Gastrocnemius medialis (tissue), 4 donors: ENCODE results near the gene SDK2. TPM values are rescaled to one million over a fixed set of nuclear protein-coding genes. Genes with fewer than 3 reads are reported as not detected.

Experiments used
- ATAC-seq, 2 donors: fragments of 150-250 bp; one replicate each; pipeline ENCODE4 v1.9.1; 2016
- DNase-seq, 2 donors: peaks; one replicate each; pipeline ENCODE4 v3.0.0-alpha.2; 2019
- H3K27ac ChIP-seq, 4 donors: fragments of 200-600 bp; sonication (generic); 1 replicate in 1 of 4; 2 replicates in 3 of 4; pipeline ENCODE4 v1.5.1; 2016 to 2018; ENCODE audit warnings: mild to moderate bottlenecking in 2 of 4, moderate library complexity in 1 of 4
- H3K27me3 ChIP-seq, 3 donors: fragments of 200-600 bp; sonication (generic) in 2 of 3; 1 replicate in 1 of 3; 2 replicates in 2 of 3; pipeline versions ENCODE4 v1.5.1 to v1.6.0; 2016 to 2019; ENCODE audit warnings: mild to moderate bottlenecking in 1 of 3, moderate library complexity in 1 of 3
- H3K36me3 ChIP-seq, 2 donors: fragments of 200-600 bp; sonication (generic) in 1 of 2; one replicate each; pipeline ENCODE4 v1.5.1; 2017 to 2018
- H3K4me1 ChIP-seq, 2 donors: fragments of 200-600 bp; sonication (generic) in 1 of 2; one replicate each; pipeline ENCODE4 v1.5.1; 2016 to 2017; ENCODE audit warnings: mild to moderate bottlenecking in 2 of 2
- H3K4me3 ChIP-seq, 4 donors: fragments of 200-600 bp; sonication (generic) in 3 of 4; 1 replicate in 1 of 4; 2 replicates in 3 of 4; pipeline ENCODE4 v1.5.1; 2016 to 2019; ENCODE audit warnings: mild to moderate bottlenecking in 2 of 4
- H3K9me3 ChIP-seq, 3 donors: fragments of 200-600 bp; sonication (generic) in 2 of 3; 1 replicate in 1 of 3; 2 replicates in 2 of 3; pipeline ENCODE4 v1.5.1; 2016 to 2019
- POLR2A ChIP-seq, 2 donors: fragments of 450-650 bp; IDR thresholded peaks; one replicate each; pipeline ENCODE4 v1.6.1; 2017; ENCODE audit warnings: antibody characterized with exemption in 2 of 2, mild to moderate bottlenecking in 2 of 2, moderate library complexity in 2 of 2
- in situ Hi-C, 4 donors: fragments of 200-750 bp; cut with MboI; loops; one replicate each; pipeline versions ENCODE4 v1.15.0 to v1.8.0; 2017; ENCODE audit warnings: low sequenced_read_pairs in 4 of 4
- intact Hi-C: fragments of 100-400 bp; cut with DNase I; formaldehyde crosslinking; loops from one replicate; pipeline ENCODE4 v1.15.1; 2023; ENCODE audit warnings: low total_unique reads
- total RNA-seq, 4 donors: library from RNA; depleted of rRNA; stranded (reverse); fragments of >200 nt; gene quantifications; one replicate each; pipeline versions ENCODE4 v1.1.0 to v1.2.3, GENCODE V29; 2016
- TF ChIP-seq, protein P1 (sequence below), 5 experiments: fragments of 450-650 bp in 3 of 5; fragments of 200-600 bp in 2 of 5; sonication (generic) in 2 of 5; IDR thresholded peaks in 4 of 5; conservative IDR thresholded peaks in 1 of 5; 1 replicate in 4 of 5; 2 replicates in 1 of 5; pipeline ENCODE4 v1.5.1; 2016 to 2019; ENCODE audit warnings: antibody characterized with exemption in 5 of 5, mild to moderate bottlenecking in 3 of 5, moderate library complexity in 3 of 5

Gene SDK2
- total RNA-seq, 4 donors from 2014 or later: 0.02 to 0.31 (median 0.13) TPM

DNA sequence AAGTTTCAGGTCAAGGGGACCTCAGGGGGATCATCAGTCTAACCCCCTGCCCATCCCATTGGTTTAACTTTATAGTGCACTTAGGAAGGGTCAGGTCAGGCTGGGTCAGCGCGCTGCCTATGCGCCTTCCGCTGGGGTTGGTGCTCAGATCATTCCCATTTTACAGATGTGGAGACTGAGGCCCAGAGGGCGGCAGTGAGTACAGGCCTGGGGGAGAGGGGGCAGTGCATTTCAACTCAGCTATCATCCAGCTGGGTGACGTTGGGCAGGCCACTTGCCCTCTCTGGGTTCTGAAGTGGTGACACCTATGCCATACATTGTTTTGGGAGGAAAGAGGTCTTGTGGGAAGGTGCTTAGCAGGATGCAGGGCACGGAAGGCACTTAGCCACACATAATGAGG, 204.6 kb downstream of the SDK2 start:
- no peaks in the 10 kb centered on the region for H3K9me3 ChIP-seq
- no peak for ATAC-seq
- H3K36me3 ChIP-seq: no peaks in the 10 kb centered on the region
- no peaks in the 10 kb centered on the region for H3K4me1 ChIP-seq
- in situ Hi-C loops: loop anchor here in 3 of 4 donors (10.0 to 25.0 kb wide), 3 partner anchors 173 to 723 kb away; no protein-coding TSS in a partner anchor
- H3K27me3 ChIP-seq: no peaks in the 10 kb centered on the region
- no peak for DNase-seq
- TF ChIP-seq POLR2A (IDR thresholded peaks at IDR 0.05): no peak
- TF ChIP-seq, protein P1, sequence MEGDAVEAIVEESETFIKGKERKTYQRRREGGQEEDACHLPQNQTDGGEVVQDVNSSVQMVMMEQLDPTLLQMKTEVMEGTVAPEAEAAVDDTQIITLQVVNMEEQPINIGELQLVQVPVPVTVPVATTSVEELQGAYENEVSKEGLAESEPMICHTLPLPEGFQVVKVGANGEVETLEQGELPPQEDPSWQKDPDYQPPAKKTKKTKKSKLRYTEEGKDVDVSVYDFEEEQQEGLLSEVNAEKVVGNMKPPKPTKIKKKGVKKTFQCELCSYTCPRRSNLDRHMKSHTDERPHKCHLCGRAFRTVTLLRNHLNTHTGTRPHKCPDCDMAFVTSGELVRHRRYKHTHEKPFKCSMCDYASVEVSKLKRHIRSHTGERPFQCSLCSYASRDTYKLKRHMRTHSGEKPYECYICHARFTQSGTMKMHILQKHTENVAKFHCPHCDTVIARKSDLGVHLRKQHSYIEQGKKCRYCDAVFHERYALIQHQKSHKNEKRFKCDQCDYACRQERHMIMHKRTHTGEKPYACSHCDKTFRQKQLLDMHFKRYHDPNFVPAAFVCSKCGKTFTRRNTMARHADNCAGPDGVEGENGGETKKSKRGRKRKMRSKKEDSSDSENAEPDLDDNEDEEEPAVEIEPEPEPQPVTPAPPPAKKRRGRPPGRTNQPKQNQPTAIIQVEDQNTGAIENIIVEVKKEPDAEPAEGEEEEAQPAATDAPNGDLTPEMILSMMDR (IDR thresholded peaks at IDR 0.05 in 4 of 5, conservative IDR thresholded peaks at IDR 0.05 in 1 of 5): no peak
- no peak overlapping the region for H3K27ac ChIP-seq
- no peak overlapping the region for H3K4me3 ChIP-seq
- intact Hi-C loops: no loop called here

DNA sequence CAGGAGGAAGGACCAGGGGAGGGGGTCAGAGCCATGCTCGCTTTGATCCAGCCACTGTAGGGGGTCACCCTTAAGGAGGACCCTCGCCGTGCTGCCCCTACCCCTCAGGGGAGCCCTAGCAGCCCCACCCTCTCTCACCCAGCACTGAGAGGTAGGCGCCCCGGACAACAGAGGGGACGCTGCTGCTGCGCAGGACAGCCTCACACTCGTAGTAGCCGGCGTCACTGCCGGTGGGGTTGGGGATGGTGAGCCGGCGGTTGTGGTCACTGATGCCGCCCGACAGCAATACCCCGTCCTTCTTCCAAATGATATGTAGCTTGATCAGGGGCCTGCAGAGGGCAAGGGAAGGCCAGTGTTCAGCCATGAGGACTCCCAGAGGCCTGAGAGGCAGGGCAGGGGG, 206.4 kb downstream of the SDK2 start:
- Histone ChIP-seq H3K27ac (no peak overlapping the region), H3K9me3 (no peaks in the 10 kb centered on the region), H3K4me1 (no peaks in the 10 kb centered on the region), H3K36me3 (no peaks in the 10 kb centered on the region), H3K4me3 (no peak overlapping the region), H3K27me3 (no peaks in the 10 kb centered on the region)
- TF ChIP-seq, protein P1 (IDR thresholded peaks at IDR 0.05 in 4 of 5, conservative IDR thresholded peaks at IDR 0.05 in 1 of 5): no peak
- no peak for TF ChIP-seq POLR2A (IDR thresholded peaks at IDR 0.05)
- in situ Hi-C loops (loop anchor here in 3 of 4 donors (10.0 to 25.0 kb wide), 3 partner anchors 174 to 724 kb away; no protein-coding TSS in a partner anchor), intact Hi-C loops (no loop called here)
- no peak for ATAC-seq
- DNase-seq: no peak

DNA sequence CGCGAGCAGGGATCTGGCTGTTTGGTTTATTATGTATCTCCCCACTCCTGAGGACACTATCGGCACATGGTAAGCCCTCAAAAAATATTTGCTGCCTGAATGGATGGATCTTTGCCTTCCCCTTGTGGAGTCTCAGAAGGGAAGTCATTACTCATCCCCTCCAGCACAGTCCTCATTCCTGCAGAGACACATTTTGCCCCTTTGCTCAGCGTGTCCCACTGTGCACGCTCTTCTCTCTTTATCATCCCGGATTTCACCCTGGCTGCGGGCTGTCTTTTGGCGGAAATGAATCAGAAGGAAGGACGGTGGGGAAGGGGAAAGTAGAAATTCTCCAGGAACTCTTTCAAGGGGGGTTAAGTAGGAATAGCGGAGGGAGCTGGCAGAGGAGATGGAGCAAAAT, 207.3 kb downstream of the SDK2 start:
- no peaks in the 10 kb centered on the region for H3K36me3 ChIP-seq
- H3K9me3 ChIP-seq: no peaks in the 10 kb centered on the region
- no peaks in the 10 kb centered on the region for H3K4me1 ChIP-seq
- in situ Hi-C loops (loop anchor here in 3 of 4 donors (10.0 to 25.0 kb wide), 3 partner anchors 175 to 725 kb away; no protein-coding TSS in a partner anchor), intact Hi-C loops (no loop called here)
- no peak for DNase-seq
- TF ChIP-seq, protein P1 (IDR thresholded peaks at IDR 0.05 in 4 of 5, conservative IDR thresholded peaks at IDR 0.05 in 1 of 5): no peak
- TF ChIP-seq POLR2A (IDR thresholded peaks at IDR 0.05): no peak
- no peaks in the 10 kb centered on the region for H3K27me3 ChIP-seq
- no peak overlapping the region for H3K27ac ChIP-seq
- no peak overlapping the region for H3K4me3 ChIP-seq
- ATAC-seq: no peak

DNA sequence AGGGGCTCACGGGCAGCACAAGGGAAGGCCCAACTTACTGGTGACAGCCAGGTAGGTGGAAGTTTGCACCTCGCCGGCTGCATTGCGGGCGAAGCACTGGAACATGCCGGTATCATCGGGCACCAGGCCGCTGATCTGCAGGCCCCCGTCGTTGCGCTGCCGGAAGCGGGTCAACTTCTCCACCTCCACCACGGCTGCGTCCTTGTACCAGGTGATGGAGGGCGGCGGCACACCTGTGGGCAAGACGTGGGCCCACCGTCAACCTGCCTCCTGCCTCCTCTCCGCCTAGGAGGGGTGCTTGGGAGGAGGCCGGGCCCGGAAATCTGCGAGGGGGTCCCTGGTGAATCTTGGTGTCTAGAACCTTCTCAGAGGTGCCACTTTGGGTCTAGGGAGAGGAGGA, 208.8 kb downstream of the SDK2 start:
- Histone ChIP-seq H3K36me3 (no peaks in the 10 kb centered on the region), H3K9me3 (no peaks in the 10 kb centered on the region), H3K4me1 (no peaks in the 10 kb centered on the region), H3K27me3 (no peaks in the 10 kb centered on the region), H3K4me3 (no peak overlapping the region), H3K27ac (no peak overlapping the region)
- DNase-seq (no peak), ATAC-seq (no peak)
- in situ Hi-C loops (loop anchor here in 3 of 4 donors (10.0 to 25.0 kb wide), 3 partner anchors 177 to 727 kb away; no protein-coding TSS in a partner anchor), intact Hi-C loops (no loop called here)
- TF ChIP-seq POLR2A (IDR thresholded peaks at IDR 0.05): no peak
- TF ChIP-seq, protein P1 (IDR thresholded peaks at IDR 0.05 in 4 of 5, conservative IDR thresholded peaks at IDR 0.05 in 1 of 5): no peak

DNA sequence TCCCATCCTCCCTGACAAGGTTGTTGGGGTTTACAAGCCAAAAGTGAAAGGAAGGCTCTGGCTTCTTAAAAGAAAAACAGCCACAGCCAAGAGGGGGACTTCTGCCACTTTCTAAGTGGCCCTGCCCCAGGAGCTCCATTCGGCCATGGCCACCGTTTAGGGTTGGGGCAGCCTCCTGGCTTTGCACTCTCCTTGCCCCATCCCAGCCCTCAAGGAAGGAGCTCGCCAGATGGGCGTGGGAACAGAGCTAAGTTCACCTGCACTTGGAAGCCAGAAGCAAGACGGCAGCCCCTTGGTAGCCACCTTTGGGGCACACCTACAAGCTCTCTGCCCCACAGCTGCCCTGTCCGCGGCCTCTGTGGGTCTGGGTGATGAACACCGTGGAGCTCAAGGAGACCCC, 210.1 kb downstream of the SDK2 start:
- Histone ChIP-seq H3K9me3 (no peaks in the 10 kb centered on the region), H3K4me1 (no peaks in the 10 kb centered on the region), H3K36me3 (no peaks in the 10 kb centered on the region), H3K27ac (no peak overlapping the region), H3K4me3 (no peak overlapping the region), H3K27me3 (no peaks in the 10 kb centered on the region)
- TF ChIP-seq POLR2A (IDR thresholded peaks at IDR 0.05): no peak
- TF ChIP-seq, protein P1 (IDR thresholded peaks at IDR 0.05 in 4 of 5, conservative IDR thresholded peaks at IDR 0.05 in 1 of 5): no peak
- DNase-seq (no peak), ATAC-seq (no peak)
- in situ Hi-C loops: loop anchor here in 3 of 4 donors (10.0 to 25.0 kb wide), 3 partner anchors 178 to 728 kb away; no protein-coding TSS in a partner anchor
- intact Hi-C loops: no loop called here
